ENCODE measurements around the gene HLA-DOB. TPM values are rescaled to one million over a fixed set of nuclear protein-coding genes. Genes with fewer than 3 reads are reported as not detected.

Gene HLA-DOB
- total RNA-seq (2016; rRNA removed; fragmentation: Illumina TruSeq; extraction: Trizol) (not detected in 2 replicates), polyA plus RNA-seq (2011; rRNA removed) (0.09 TPM in 1 of 2 replicates, not detected in the other), polyA minus RNA-seq (2011; rRNA and poly(A)+ RNA removed; ENCODE audit: low replicate concordance) (0.20 and 1.2 TPM in 2 replicates), Bru-seq, nascent RNA (percentile 26 among the genes with signal in this experiment), BruChase-seq, experiment 1, labeled RNA remaining after a 6-hour chase (percentile 28 among the genes with signal in this experiment), BruChase-seq, experiment 2, labeled RNA remaining after a 2-hour chase (percentile 21 among the genes with signal in this experiment)
- total RNA-seq (2016; cell fraction: cytosol; rRNA removed; fragmentation: Illumina TruSeq; extraction: Trizol; ENCODE audit: low read depth): not detected in 2 replicates
- total RNA-seq (2016; cell fraction: insoluble cytoplasmic fraction; rRNA removed; fragmentation: Illumina TruSeq; extraction: Trizol): 0.09 TPM in 1 of 2 replicates, not detected in the other
- total RNA-seq (2016; cell fraction: membrane; rRNA removed; fragmentation: Illumina TruSeq; extraction: Trizol): not detected in 2 replicates
- total RNA-seq (2016; cell fraction: nucleus; rRNA removed; fragmentation: Illumina TruSeq; extraction: Trizol): not detected in 2 replicates
- not detected in 2 replicates for polyA plus RNA-seq (2011; cell fraction: cytosol; rRNA removed)
- 0.21 TPM in 2 replicates for polyA plus RNA-seq (2011; cell fraction: nucleus; rRNA removed)
- not detected in 2 replicates for polyA plus RNA-seq (2012)
- not detected in 2 replicates for polyA plus RNA-seq (2016; cell fraction: cytosol; fragmentation: Illumina TruSeq; extraction: Trizol; ENCODE audit: low read depth)
- not detected in 2 replicates for polyA plus RNA-seq (2016; cell fraction: insoluble cytoplasmic fraction; fragmentation: Illumina TruSeq; extraction: Trizol; ENCODE audit: low read depth)
- not detected in 2 replicates for polyA plus RNA-seq (2016; cell fraction: membrane; fragmentation: Illumina TruSeq; extraction: Trizol; ENCODE audit: low read depth)
- 1.1 TPM in 1 of 2 replicates, not detected in the other for polyA plus RNA-seq (2016; cell fraction: nucleus; fragmentation: Illumina TruSeq; extraction: Trizol; ENCODE audit: insufficient read depth, low read depth)
- polyA minus RNA-seq (2011; cell fraction: cytosol; rRNA and poly(A)+ RNA removed): not detected in 2 replicates
- polyA minus RNA-seq (2011; cell fraction: nucleus; rRNA and poly(A)+ RNA removed): 0.52 TPM in 1 of 2 replicates, not detected in the other
- long read RNA-seq, experiment 1: 0 reads
- long read RNA-seq, experiment 2: 0 reads

GRCh38 chr6:32816746-32817204, at the start of gene HLA-DOB:
Gene HLA-DOB, minus strand, starts transcription at chr6:32817002. Its CDS starts 51 bp downstream, at chr6:32816951.
- DNase-seq (ENCODE audit: low spot score): no peak
- H3K4me2 ChIP-seq (ENCODE audit: low read depth, low read length): no peak within 1 kb of the TSS
- intact Hi-C loops (cut with micrococcal nuclease; ENCODE audit: unreplicated experiment): no loop called here

More at GRCh38 chr6:32816746-32817204, at the start of gene HLA-DOB:
- in situ Hi-C loops (cut with HindIII; ENCODE audit: extremely low pct_ligation_motif_present, low pct_unique_long_range_greater_than_20kb): no loop called here
- ATAC-seq: no peak; the same call in 2 of the 3 replicates
- Histone ChIP-seq H3K27me3 (ENCODE audit: control insufficient read depth in 1 of 2, insufficient read depth in 2 of 2, low read length in 2 of 2) (peaks cover 0 to 24% of the 10 kb centered on the region in 2 experiments; a peak in 2 of 5 replicates), H3K27ac (ENCODE audit: extremely low read length, insufficient read depth, low read length) (no peak within 1 kb of the TSS), H3K9ac (ENCODE audit: insufficient read depth, low read depth, low read length) (no peak within 1 kb of the TSS), H3K79me2 (ENCODE audit: insufficient read depth, low read length) (no peaks in the 10 kb centered on the region), H3K36me3 (replicated peaks in 1 of 2; ENCODE audit: control insufficient read depth in 1 of 2, insufficient read depth in 2 of 2, low read length in 2 of 2) (no peaks in the 10 kb centered on the region), H3K4me1 (ENCODE audit: insufficient read depth, low read length) (no peaks in the 10 kb centered on the region), H4K20me1 (ENCODE audit: insufficient read depth, low read length) (no peaks in the 10 kb centered on the region), H2AFZ (ENCODE audit: low read length) (no peak within 1 kb of the TSS), H3K4me3 (replicated peaks in 1 of 3; ENCODE audit: insufficient read depth in 1 of 3, low read depth in 2 of 3, low read length in 3 of 3) (no peak within 1 kb of the TSS), H3K9me3 (ENCODE audit: low read length) (no peaks in the 10 kb centered on the region)
- no TSS peak for BruUV-seq (replicated peaks)
- CTCF ChIA-PET (ENCODE audit: low intra/inter-chr PET ratio, low total read pairs): no interaction called here
- POLR2A ChIA-PET: no interaction called here
- peak; percentile 98 for TF ChIP-seq RFXANK (CRISPR knock-in tag; IDR thresholded peaks at IDR 0.05)
- TF ChIP-seq RFXAP (CRISPR knock-in tag; IDR thresholded peaks at IDR 0.05; ENCODE audit: borderline replicate concordance): peak; percentile 94
- TF ChIP-seq ATF1 (CRISPR knock-in tag; IDR thresholded peaks at IDR 0.05): peak; percentile 51; the same call in 1 of the 2 replicates
- TF ChIP-seq CREB1 (IDR thresholded peaks at IDR 0.05): no peak; the same call in 1 of the 2 replicates
- peak; percentile 59; the same call in 1 of the 2 replicates for TF ChIP-seq CREB1 (CRISPR knock-in tag; IDR thresholded peaks at IDR 0.05)
- no peak for TF ChIP-seq DR1 (CRISPR knock-in tag; IDR thresholded peaks at IDR 0.05)
- TF ChIP-seq ZNF30 (CRISPR knock-in tag; IDR thresholded peaks at IDR 0.05): no peak
- TF ChIP-seq PLRG1 (conservative IDR thresholded peaks at IDR 0.05): no peak
- no peak for TF ChIP-seq SP5 (CRISPR knock-in tag; IDR thresholded peaks at IDR 0.05; ENCODE audit: borderline replicate concordance, low read depth)
- peak; percentile 99 for TF ChIP-seq RFX5 (IDR thresholded peaks at IDR 0.05; ENCODE audit: low read depth, low read length)
- no peak for FAIRE-seq
- 6% methylated on average over 3 of the region's 3 CpGs for WGBS (ENCODE audit: low lambda C conversion rate)

Measured in HepG2 (cell line).